DMS79 treated with DMSO at 0.1 percent for 48 hours (cell line): ENCODE data around the gene PCSK5.

Experiments used
- DNase-seq: peaks from one replicate; lab custom pipeline; 2025; lab: John Stamatoyannopoulos, UW

PCSK5 gene

GRCh38 chr9:76138360-76138759 is 247.9 kb downstream of the PCSK5 start:
- DNase-seq: no peak

- DNase-seq: no peak
These were observed 253.4 kb downstream of the PCSK5 start for GRCh38 chr9:76143834-76144233.

GRCh38 chr9:76150013-76150412 is 259.5 kb downstream of the PCSK5 start:
- DNase-seq: no peak

GRCh38 chr9:76151267-76151666 is 260.8 kb downstream of the PCSK5 start:
- no peak for DNase-seq

- DNase-seq: no peak
These were observed 262.9 kb downstream of the PCSK5 start for GRCh38 chr9:76153339-76153738.

- DNase-seq: peak; percentile 27
These were observed 263.6 kb downstream of the PCSK5 start for GRCh38 chr9:76153902-76154629.

GRCh38 chr9:76155361-76155760 is 264.9 kb downstream of the PCSK5 start:
- DNase-seq: no peak

- no peak for DNase-seq
These were observed 268.2 kb downstream of the PCSK5 start for GRCh38 chr9:76158713-76159112.

- no peak for DNase-seq
These were observed 268.9 kb downstream of the PCSK5 start for GRCh38 chr9:76159293-76159926.

- DNase-seq: peak; percentile 8
These were observed 270.6 kb downstream of the PCSK5 start for GRCh38 chr9:76161106-76161505.

GRCh38 chr9:76161541-76161940 is 271.1 kb downstream of the PCSK5 start:
- no peak for DNase-seq

- no peak for DNase-seq
These were observed 271.7 kb downstream of the PCSK5 start for GRCh38 chr9:76162086-76162730.

GRCh38 chr9:76162751-76163500 is 272.5 kb downstream of the PCSK5 start:
- no peak for DNase-seq

GRCh38 chr9:76166526-76166925 is 276.1 kb downstream of the PCSK5 start:
- DNase-seq: no peak

- no peak for DNase-seq
These were observed 285.7 kb downstream of the PCSK5 start for GRCh38 chr9:76176171-76176570.

- DNase-seq: no peak
These were observed 287.5 kb downstream of the PCSK5 start for GRCh38 chr9:76177931-76178330.

- no peak for DNase-seq
These were observed 290.1 kb downstream of the PCSK5 start for GRCh38 chr9:76180541-76180940.

- no peak for DNase-seq
These were observed 290.7 kb downstream of the PCSK5 start for GRCh38 chr9:76181020-76181641.

GRCh38 chr9:76181781-76182180 is 291.3 kb downstream of the PCSK5 start:
- DNase-seq: no peak

GRCh38 chr9:76185432-76185831 is 295.0 kb downstream of the PCSK5 start:
- no peak for DNase-seq

GRCh38 chr9:76188286-76188685 is 297.8 kb downstream of the PCSK5 start:
- no peak for DNase-seq

GRCh38 chr9:76188905-76189304 is 298.4 kb downstream of the PCSK5 start:
- DNase-seq: no peak
